ENCODE results near the gene CITED2. TPM values are rescaled to one million over a fixed set of nuclear protein-coding genes. Genes with fewer than 3 reads are reported as not detected.
A peak's percentile ranks its signal among the peaks of the same experiment; 100 is the strongest.

Gene CITED2
- total RNA-seq, 6 donors from 2014 or later = 103 to 364 (median 228) TPM

DNA sequence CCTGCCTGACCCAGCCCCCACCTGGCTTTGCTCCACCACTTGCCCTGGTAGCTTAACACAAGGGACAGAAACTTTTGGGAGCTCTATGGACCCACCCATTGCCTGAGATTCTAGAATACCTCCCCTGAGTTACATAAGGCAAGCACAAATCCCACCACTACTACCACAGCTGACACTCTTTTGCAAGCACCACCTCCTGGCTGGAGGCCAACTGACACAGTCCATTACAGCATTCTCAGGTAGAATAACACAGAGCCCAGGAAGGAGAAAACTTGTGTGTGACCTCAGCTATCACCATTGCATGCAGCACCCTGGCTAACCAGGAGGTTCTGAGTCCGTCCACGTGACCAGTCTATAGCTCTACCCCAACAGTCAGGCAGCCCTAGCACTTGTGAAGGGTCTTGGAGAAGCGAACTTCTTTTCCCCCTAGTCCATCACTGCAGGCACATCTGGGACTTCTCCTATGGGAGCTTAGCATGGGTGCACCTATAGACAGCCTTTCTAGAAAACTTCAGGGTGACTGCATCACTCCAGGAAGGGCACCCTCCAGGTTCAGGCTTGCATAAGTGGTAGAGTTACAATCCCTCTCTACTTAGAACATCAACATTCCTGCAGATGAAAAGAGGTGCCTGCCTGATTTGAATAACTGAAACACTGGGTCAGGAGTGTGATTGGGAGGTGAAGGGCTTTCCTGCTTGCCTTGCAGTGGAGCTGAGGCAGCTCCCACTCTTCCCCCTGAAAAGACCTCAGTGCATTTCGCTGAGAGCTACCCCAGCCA, 30.1 kb downstream of the CITED2 start:
- no peaks in the 10 kb centered on the region for H3K4me1 ChIP-seq
- no peaks in the 10 kb centered on the region for H3K36me3 ChIP-seq
- WGBS, 2 donors = 87 to 94% methylated on average over 4 of the region's 4 CpGs
- TF ChIP-seq, protein P1, sequence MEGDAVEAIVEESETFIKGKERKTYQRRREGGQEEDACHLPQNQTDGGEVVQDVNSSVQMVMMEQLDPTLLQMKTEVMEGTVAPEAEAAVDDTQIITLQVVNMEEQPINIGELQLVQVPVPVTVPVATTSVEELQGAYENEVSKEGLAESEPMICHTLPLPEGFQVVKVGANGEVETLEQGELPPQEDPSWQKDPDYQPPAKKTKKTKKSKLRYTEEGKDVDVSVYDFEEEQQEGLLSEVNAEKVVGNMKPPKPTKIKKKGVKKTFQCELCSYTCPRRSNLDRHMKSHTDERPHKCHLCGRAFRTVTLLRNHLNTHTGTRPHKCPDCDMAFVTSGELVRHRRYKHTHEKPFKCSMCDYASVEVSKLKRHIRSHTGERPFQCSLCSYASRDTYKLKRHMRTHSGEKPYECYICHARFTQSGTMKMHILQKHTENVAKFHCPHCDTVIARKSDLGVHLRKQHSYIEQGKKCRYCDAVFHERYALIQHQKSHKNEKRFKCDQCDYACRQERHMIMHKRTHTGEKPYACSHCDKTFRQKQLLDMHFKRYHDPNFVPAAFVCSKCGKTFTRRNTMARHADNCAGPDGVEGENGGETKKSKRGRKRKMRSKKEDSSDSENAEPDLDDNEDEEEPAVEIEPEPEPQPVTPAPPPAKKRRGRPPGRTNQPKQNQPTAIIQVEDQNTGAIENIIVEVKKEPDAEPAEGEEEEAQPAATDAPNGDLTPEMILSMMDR (IDR thresholded peaks at IDR 0.05) = no peak
- no peak for TF ChIP-seq EP300 (IDR thresholded peaks at IDR 0.05)
- TF ChIP-seq POLR2AphosphoS5 (IDR thresholded peaks at IDR 0.05) = no peak
- no peak overlapping the region for H3K27ac ChIP-seq
- H3K4me3 ChIP-seq = no peak overlapping the region
- DNase-seq (no peak), ATAC-seq (ENCODE audit: low FRiP score in 2 of 2) (peak in 1 of 2 donors; percentile 34)
- H3K9me3 ChIP-seq = no peaks in the 10 kb centered on the region
- H3K27me3 ChIP-seq = no peaks in the 10 kb centered on the region

GRCh38 chr6:139343052-139343750, 31.2 kb downstream of the CITED2 start:
- no peaks in the 10 kb centered on the region for H3K9me3 ChIP-seq
- ATAC-seq (ENCODE audit: low FRiP score in 2 of 2) = no peak
- H3K4me1 ChIP-seq = peaks cover 0 to 6% (median 3%) of the 10 kb centered on the region in 4 donors
- DNase-seq = no peak
- no peaks in the 10 kb centered on the region for H3K27me3 ChIP-seq
- TF ChIP-seq, protein P1 (IDR thresholded peaks at IDR 0.05) = no peak
- TF ChIP-seq EP300 (IDR thresholded peaks at IDR 0.05) (no peak), POLR2A (IDR thresholded peaks at IDR 0.05) (no peak), POLR2AphosphoS5 (IDR thresholded peaks at IDR 0.05) (no peak)
- H3K4me3 ChIP-seq = no peak overlapping the region
- H3K36me3 ChIP-seq = no peaks in the 10 kb centered on the region
- H3K27ac ChIP-seq = no peak overlapping the region
- WGBS, 2 donors = 58 to 66% methylated on average over 2 of the region's 2 CpGs

DNA sequence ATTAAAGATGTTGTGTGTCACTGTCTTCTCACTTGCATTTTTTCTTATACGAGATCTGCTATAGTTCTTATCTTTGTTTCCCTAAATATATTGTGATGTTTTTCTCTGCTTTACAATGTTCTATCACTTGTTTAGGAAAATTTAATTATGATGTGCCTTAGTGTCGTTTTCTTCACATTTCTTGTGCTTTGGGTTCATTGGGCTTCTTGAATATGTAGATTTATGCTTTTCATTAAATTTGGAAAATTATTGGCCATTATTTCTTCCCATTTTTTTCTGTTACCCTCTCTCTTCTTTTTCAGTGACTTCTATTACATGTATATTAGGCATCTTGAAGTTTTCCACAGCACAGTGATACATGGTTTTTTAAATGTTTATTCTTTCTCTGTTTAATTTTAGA, 33.4 kb downstream of the CITED2 start:
- Histone ChIP-seq H3K4me3 (no peak overlapping the region), H3K9me3 (no peaks in the 10 kb centered on the region), H3K4me1 (peaks cover 0 to 8% (median 5%) of the 10 kb centered on the region in 4 donors), H3K27me3 (no peaks in the 10 kb centered on the region), H3K36me3 (no peaks in the 10 kb centered on the region), H3K27ac (no peak overlapping the region)
- WGBS, 2 donors = 95 to 98% methylated on average over 2 of the region's 2 CpGs
- ATAC-seq (ENCODE audit: low FRiP score in 2 of 2) = no peak
- TF ChIP-seq EP300 (IDR thresholded peaks at IDR 0.05) = no peak
- TF ChIP-seq POLR2AphosphoS5 (IDR thresholded peaks at IDR 0.05) = no peak
- TF ChIP-seq, protein P1 (IDR thresholded peaks at IDR 0.05) = no peak
- TF ChIP-seq POLR2A (IDR thresholded peaks at IDR 0.05) = no peak
- no peak for DNase-seq

GRCh38 chr6:139338795-139339194, 35.7 kb downstream of the CITED2 start:
- H3K9me3 ChIP-seq = no peaks in the 10 kb centered on the region
- no peaks in the 10 kb centered on the region for H3K27me3 ChIP-seq
- H3K4me1 ChIP-seq = peaks cover 0 to 16% (median 6%) of the 10 kb centered on the region in 4 donors
- ATAC-seq (ENCODE audit: low FRiP score in 2 of 2) (peak; percentile 26 to 74), DNase-seq (no peak)
- WGBS, 2 donors = 52 to 72% methylated on average over 9 of the region's 9 CpGs
- H3K4me3 ChIP-seq = no peak overlapping the region
- H3K36me3 ChIP-seq = no peaks in the 10 kb centered on the region
- no peak for TF ChIP-seq POLR2A (IDR thresholded peaks at IDR 0.05)
- peak in 1 of 4 donors; percentile 38 for TF ChIP-seq EP300 (IDR thresholded peaks at IDR 0.05)
- peak in 1 of 2 donors; percentile 59 for TF ChIP-seq POLR2AphosphoS5 (IDR thresholded peaks at IDR 0.05)
- TF ChIP-seq, protein P1 (IDR thresholded peaks at IDR 0.05) = no peak
- peak overlapping the region in 3 of 4 donors; percentile 28 to 58 (median 35) for H3K27ac ChIP-seq
